H1 (cell line): ENCODE results near the gene HM13. TPM values are rescaled to one million over a fixed set of nuclear protein-coding genes. Genes with fewer than 3 reads are reported as not detected.
A peak's percentile ranks its signal among the peaks of the same experiment; 100 is the strongest.
"Not testable (repeated sequence)": the region's sequence is repeated elsewhere in the genome, so short reads cannot be mapped to it uniquely, and the experiment has no call there.

Experiments used
- CTCF ChIA-PET: fragments of 300-600 bp; sonication (Branson Sonifier 250); formaldehyde crosslinking; loops from one replicate; lab custom pipeline; 2021; ENCODE audit not compliant: partially characterized antibody; lab: Charles Lee
- POLR2A ChIA-PET: fragments of 300-600 bp; sonication (Branson Sonifier 250); formaldehyde crosslinking; loops from one replicate; lab custom pipeline; 2021; ENCODE audit warnings: inconsistent platforms; ENCODE audit not compliant: partially characterized antibody; lab: Charles Lee
- DNase-seq, 2 experiments: peaks; one replicate each; pipeline versions ENCODE4 v3.0.0 to v3.0.0-alpha.2; 2010 to 2022; ENCODE audit warnings: low spot score in 2 of 2, low read depth in 1 of 2, mixed read lengths in 1 of 2
- FAIRE-seq: peaks from 2 replicates; lab custom pipeline; 2011; peaks lifted over from hg19 to GRCh38; lab: Jason Lieb, UNC
- H2AFZ ChIP-seq: 2 replicates; pipeline ENCODE4 v1.8.1; 2012; ENCODE audit warnings: low read length, inconsistent platforms
- H2AK5ac ChIP-seq: 2 replicates; pipeline ENCODE4 v1.6.1; 2013; ENCODE audit warnings: low read depth, low read length
- H2BK120ac ChIP-seq: replicated peaks from 2 replicates; pipeline ENCODE3; 2013; ENCODE audit warnings: low read depth, low read length, inconsistent platforms
- H2BK12ac ChIP-seq: 2 replicates; pipeline ENCODE4 v1.6.1; 2013; ENCODE audit warnings: low read depth, low read length
- H2BK15ac ChIP-seq: 2 replicates; pipeline ENCODE4 v1.6.1; 2013; ENCODE audit warnings: low read length
- H2BK20ac ChIP-seq: 2 replicates; pipeline ENCODE4 v1.6.1; 2013; ENCODE audit warnings: low read length
- H2BK5ac ChIP-seq: 2 replicates; pipeline ENCODE4 v1.6.1; 2013; ENCODE audit warnings: low read depth, low read length
- H3K14ac ChIP-seq: 2 replicates; pipeline ENCODE4 v1.6.1; 2013; ENCODE audit warnings: inconsistent platforms; ENCODE audit not compliant: insufficient read length
- H3K18ac ChIP-seq: 2 replicates; pipeline ENCODE4 v1.6.1; 2013; ENCODE audit warnings: low read length; ENCODE audit errors: extremely low read depth
- H3K23ac ChIP-seq: 2 replicates; pipeline ENCODE4 v1.6.1; 2013; ENCODE audit warnings: inconsistent platforms; ENCODE audit not compliant: insufficient read length
- H3K23me2 ChIP-seq: 2 replicates; pipeline ENCODE4 v1.6.1; 2013; ENCODE audit warnings: low read depth, low read length
- H3K27ac ChIP-seq: 2 replicates; pipeline ENCODE4 v1.6.1; 2011; ENCODE audit warnings: low read depth, low read length, inconsistent platforms
- H3K27me3 ChIP-seq, 4 experiments: replicated peaks in 1 of 4; 1 replicate in 1 of 4; 2 replicates in 3 of 4; pipeline versions ENCODE4 v1.6.1 to v1.8.1; 2011 to 2013; ENCODE audit warnings: low read length in 3 of 4, mild to moderate bottlenecking in 3 of 4, inconsistent platforms in 2 of 4, mixed read lengths in 2 of 4, moderate library complexity in 1 of 4; ENCODE audit not compliant: control insufficient read depth in 3 of 4, insufficient read depth in 3 of 4; ENCODE audit errors: extremely low read depth in 1 of 4
- H3K36me3 ChIP-seq, 4 experiments: 2 replicates each; pipeline versions ENCODE4 v1.6.1 to v1.8.1; 2011 to 2013; ENCODE audit warnings: mild to moderate bottlenecking in 4 of 4, low read length in 3 of 4, moderate library complexity in 2 of 4, control low read depth in 1 of 4, inconsistent platforms in 1 of 4; ENCODE audit not compliant: insufficient read depth in 4 of 4, control insufficient read depth in 2 of 4
- H3K4ac ChIP-seq: replicated peaks from 2 replicates; pipeline ENCODE3; 2013; ENCODE audit warnings: low read length, low read depth, mixed read lengths, inconsistent platforms; ENCODE audit not compliant: insufficient read length
- H3K4me1 ChIP-seq, 4 experiments: replicated peaks in 1 of 4; 1 replicate in 1 of 4; 2 replicates in 3 of 4; pipeline versions ENCODE4 v1.6.1 to v1.8.1; 2011 to 2013; ENCODE audit warnings: low read length in 3 of 4, inconsistent platforms in 2 of 4, mixed read lengths in 1 of 4; ENCODE audit not compliant: insufficient read depth in 4 of 4, control insufficient read depth in 3 of 4
- H3K4me2 ChIP-seq, 2 experiments: 2 replicates each; pipeline versions ENCODE4 v1.6.1 to v1.8.1; 2011 to 2013; ENCODE audit warnings: low read depth in 2 of 2, low read length in 2 of 2, control low read depth in 1 of 2, inconsistent platforms in 1 of 2, mild to moderate bottlenecking in 1 of 2; ENCODE audit not compliant: insufficient read depth in 1 of 2
- H3K4me3 ChIP-seq, 4 experiments: fragments of 200-600, 300-600 bp in 1 of 4; sonication (generic), shearing (Covaris generic), sonication (Bioruptor Twin) in 1 of 4; 2 replicates each; pipeline versions ENCODE4 v1.5.1 to v1.8.1; 2011 to 2016; ENCODE audit warnings: low read length in 4 of 4, low read depth in 3 of 4, control low read depth in 2 of 4, inconsistent platforms in 2 of 4, mild to moderate bottlenecking in 2 of 4, mixed read lengths in 1 of 4, moderate library complexity in 1 of 4; ENCODE audit not compliant: insufficient read depth in 2 of 4; ENCODE audit errors: extremely low read depth in 1 of 4
- H3K56ac ChIP-seq: replicated peaks from 2 replicates; pipeline ENCODE3; 2013; ENCODE audit warnings: low read depth, mild to moderate bottlenecking, mixed read lengths, low read length, inconsistent platforms; ENCODE audit not compliant: insufficient read length
- H3K79me1 ChIP-seq: 2 replicates; pipeline ENCODE4 v1.6.1; 2013; ENCODE audit warnings: low read depth, low read length, control low read depth
- H3K79me2 ChIP-seq, 2 experiments: 2 replicates each; pipeline versions ENCODE4 v1.6.1 to v1.8.1; 2012 to 2013; ENCODE audit warnings: low read length in 2 of 2, mild to moderate bottlenecking in 2 of 2, inconsistent platforms in 1 of 2; ENCODE audit not compliant: insufficient read depth in 2 of 2, control insufficient read depth in 1 of 2
- H3K9ac ChIP-seq, 4 experiments: replicated peaks in 1 of 4; 1 replicate in 1 of 4; 2 replicates in 3 of 4; pipeline versions ENCODE4 v1.6.1 to v1.8.1; 2011 to 2013; ENCODE audit warnings: low read depth in 3 of 4, low read length in 3 of 4, control low read depth in 2 of 4, mild to moderate bottlenecking in 2 of 4, moderate library complexity in 2 of 4, inconsistent platforms in 1 of 4; ENCODE audit errors: extremely low read depth in 1 of 4
- H3K9me3 ChIP-seq, 2 experiments: 2 replicates each; pipeline versions ENCODE4 v1.6.1 to v1.8.1; 2012 to 2013; ENCODE audit warnings: mild to moderate bottlenecking in 2 of 2, moderate library complexity in 2 of 2, control low read depth in 1 of 2, inconsistent platforms in 1 of 2, low read depth in 1 of 2, low read length in 1 of 2, mixed read lengths in 1 of 2; ENCODE audit not compliant: insufficient read depth in 2 of 2
- H4K20me1 ChIP-seq, 2 experiments: replicated peaks in 1 of 2; 2 replicates each; pipeline versions ENCODE3 to v1.8.1; 2011 to 2013; ENCODE audit warnings: inconsistent platforms in 2 of 2, low read length in 2 of 2, mild to moderate bottlenecking in 1 of 2; ENCODE audit not compliant: insufficient read depth in 2 of 2, control insufficient read depth in 1 of 2
- H4K5ac ChIP-seq: 2 replicates; pipeline ENCODE4 v1.6.1; 2013; ENCODE audit warnings: low read length, low read depth, mixed read lengths, inconsistent platforms; ENCODE audit not compliant: insufficient read length
- H4K8ac ChIP-seq: 2 replicates; pipeline ENCODE4 v1.8.0; 2013; ENCODE audit warnings: mild to moderate bottlenecking, moderate library complexity, low read length, inconsistent platforms; ENCODE audit not compliant: insufficient read depth; ENCODE audit errors: extremely low read depth
- H4K91ac ChIP-seq: replicated peaks from 2 replicates; pipeline ENCODE3; 2013; ENCODE audit warnings: low read length, mixed read lengths, inconsistent platforms; ENCODE audit not compliant: insufficient read length
- BRCA1 ChIP-seq: IDR thresholded peaks from 2 replicates; pipeline ENCODE4 v1.6.1; 2012; ENCODE audit warnings: low read depth, low read length, improper control_type of control experiment
- CBX5 ChIP-seq: fragments of 300-800, 300-1000 bp; sonication (generic); IDR thresholded peaks from 2 replicates; pipeline ENCODE4 v1.7.1; 2016; ENCODE audit warnings: antibody characterized with exemption, low read length, low read depth
- CBX8 ChIP-seq: fragments of 300-800, 300-1000 bp; sonication (generic); IDR thresholded peaks from 2 replicates; pipeline ENCODE4 v1.7.1; 2016; ENCODE audit warnings: low read depth, low read length, borderline replicate concordance
- CEBPB ChIP-seq: IDR thresholded peaks from 2 replicates; pipeline ENCODE4 v1.6.1; 2012; ENCODE audit warnings: low read depth, low read length
- CREB1 ChIP-seq: IDR thresholded peaks from 2 replicates; pipeline ENCODE4 v1.6.1; 2012; ENCODE audit warnings: inconsistent platforms
- FOSL1 ChIP-seq: IDR thresholded peaks from 2 replicates; pipeline ENCODE4 v1.6.1; 2011; ENCODE audit warnings: mild to moderate bottlenecking, low read depth, low read length, moderate library complexity; ENCODE audit not compliant: insufficient read depth
- JUND ChIP-seq: IDR thresholded peaks from 2 replicates; pipeline ENCODE4 v1.6.1; 2011; ENCODE audit warnings: mild to moderate bottlenecking, improper control_type of control experiment, low read length
- MAFK ChIP-seq: IDR thresholded peaks from 2 replicates; pipeline ENCODE4 v1.6.1; 2012; ENCODE audit warnings: low read depth, mild to moderate bottlenecking, improper control_type of control experiment, low read length
- RXRA ChIP-seq: IDR thresholded peaks from 2 replicates; pipeline ENCODE4 v1.6.1; 2011; ENCODE audit warnings: low read depth, mild to moderate bottlenecking, low read length, moderate library complexity; ENCODE audit not compliant: insufficient read depth
- SAP30 ChIP-seq: fragments of 300-600 bp; sonication (generic); IDR thresholded peaks from 2 replicates; pipeline ENCODE4 v1.7.1; 2012; ENCODE audit warnings: low read length, moderate library complexity, mild to moderate bottlenecking, inconsistent platforms; ENCODE audit not compliant: insufficient read depth, insufficient replicate concordance
- WGBS, 2 experiments: shearing (Covaris generic) in 1 of 2; methylation state at CpG; one replicate each; pipeline versions ENCODE4 v1.1.6 to v1.1.7; 2013 to 2015; ENCODE audit warnings: low lambda C conversion rate in 2 of 2, mixed read lengths in 2 of 2, inconsistent platforms in 1 of 2, low coverage in 1 of 2, missing lambda C conversion rate in 1 of 2; ENCODE audit not compliant: insufficient replicate concordance in 2 of 2, insufficient coverage in 1 of 2, insufficient read length in 1 of 2; ENCODE audit errors: extremely low coverage in 1 of 2, missing lambda C conversion rate in 1 of 2; 5-methylcytosine and 5-hydroxymethylcytosine counted together
- polyA plus RNA-seq, 7 experiments: library from polyadenylated mRNA; depleted of rRNA in 3 of 7; stranded (reverse) in 5 of 7; unstranded in 2 of 7; fragments of >200 nt in 5 of 7; fragments of 200-250 nt in 2 of 7; gene quantifications; 1 replicate in 5 of 7; 2 replicates in 1 of 7; 4 replicates in 1 of 7; pipeline versions ENCODE4 v1.2.1 to v1.2.3, GENCODE V29; 2011 to 2013; ENCODE audit warnings: missing spikeins in 2 of 7, mixed read lengths in 2 of 7
- total RNA-seq: library from RNA; stranded (reverse); fragmentation: NEBNext Ultra II Directional; extraction: Animal tissue kit (Norgen Biotek cat#: 25700); gene quantifications from 2 replicates; pipeline ENCODE4 v1.2.1, GENCODE V29; 2021

Gene HM13
- total and polyA plus RNA-seq, 2 of the 8 experiments (the other 6 are each of a cell fraction or from before 2014, with no cell fraction given) = 118 to 183 TPM

- TF ChIP-seq CEBPB (no peak; the same call in 1 of the 2 replicates), CBX8 (no peak), BRCA1 (no peak), RXRA (no peak), CREB1 (peak; percentile 92), SAP30 (peak; percentile 89), CBX5 (no peak), MAFK (no peak), JUND (peak; percentile 80), FOSL1 (peak; percentile 77; the same call in 1 of the 2 replicates)
These were observed at the start of gene HM13 (continued) for GRCh38 chr20:31514154-31515071.

GRCh38 chr20:31470946-31471345 lies 43.3 kb upstream of the HM13 start:
- H3K56ac ChIP-seq, H3K36me3 ChIP-seq, H3K9ac ChIP-seq, H2BK20ac ChIP-seq, H3K14ac ChIP-seq, CTCF ChIA-PET, H3K27me3 ChIP-seq, H4K20me1 ChIP-seq, H2BK15ac ChIP-seq, H3K18ac ChIP-seq, H4K8ac ChIP-seq, H3K79me2 ChIP-seq, H3K4me1 ChIP-seq, H3K4me3 ChIP-seq, H3K4ac ChIP-seq, POLR2A ChIA-PET, H4K91ac ChIP-seq, H2BK5ac ChIP-seq, FAIRE-seq, H3K23me2 ChIP-seq, H3K79me1 ChIP-seq, H3K4me2 ChIP-seq, H2AFZ ChIP-seq, DNase-seq, H2BK120ac ChIP-seq, H3K23ac ChIP-seq, H4K5ac ChIP-seq, H2AK5ac ChIP-seq, H3K27ac ChIP-seq, H2BK12ac ChIP-seq: not testable (repeated sequence)
- H3K9me3 ChIP-seq = peaks cover 46 to 63% of the 10 kb centered on the region in 2 experiments
- WGBS, 2 experiments = no CpG with 5 or more reads among the region's 33 CpGs
